ENCODE data around the gene ADI1.

DNA sequence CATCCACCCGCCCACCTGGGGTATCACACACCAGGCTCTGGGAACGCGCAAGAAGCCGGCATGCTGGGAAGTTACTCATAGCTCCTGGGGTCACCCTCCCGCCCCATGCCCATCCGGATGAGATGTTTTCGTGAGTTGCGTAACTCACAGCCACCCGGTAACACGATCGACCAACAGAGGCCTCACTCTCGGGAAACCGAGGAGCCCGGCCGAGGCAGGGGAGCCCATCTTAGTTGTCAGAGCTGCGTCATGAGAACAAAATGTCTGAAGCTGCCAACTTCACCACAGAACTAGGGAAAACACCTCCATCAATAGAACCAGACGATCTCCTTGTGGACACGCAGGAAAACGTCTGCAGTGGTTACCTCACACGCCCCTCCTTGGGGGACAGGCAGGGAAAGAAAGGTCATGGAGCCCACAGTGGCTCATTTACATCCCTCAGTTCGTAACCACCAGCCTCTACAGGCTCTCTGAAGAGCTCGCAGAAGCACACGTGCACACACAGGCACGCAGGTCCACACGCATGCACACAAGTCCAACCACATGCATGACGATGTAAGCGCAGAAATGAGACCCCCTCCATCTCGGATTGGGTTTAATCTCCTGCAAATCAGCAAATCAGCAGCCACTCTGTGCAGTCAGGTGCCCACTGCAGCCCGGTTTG lies 26.2 kb downstream of the ADI1 start:
- no peak for TF ChIP-seq YY1 (IDR thresholded peaks at IDR 0.05; ENCODE audit: insufficient read depth, insufficient read length)
- no peak for TF ChIP-seq ZNF274 (IDR thresholded peaks at IDR 0.05; ENCODE audit: low read depth, low read length)

Data from NT2/D1 (cell line).